A549 (cell line): ENCODE data around the gene UST. TPM values are rescaled to one million over a fixed set of nuclear protein-coding genes. Genes with fewer than 3 reads are reported as not detected.

Experiments used
- ATAC-seq, 2 experiments: fragments of 200-7000 bp in 1 of 2; fragments of >200 bp in 1 of 2; cut with Nextera tagmentation in 1 of 2; cut with Tn5 transposase in 1 of 2; 3 replicates each; pipeline versions ENCODE4 v1.8.0 to v1.9.1; 2018 to 2020; ENCODE audit warnings: mild to moderate bottlenecking in 1 of 2, moderate library complexity in 1 of 2
- CTCF ChIA-PET: fragments of 300-600 bp; sonication (Branson Sonifier 250); formaldehyde crosslinking; extraction: SDS; loops from one replicate; lab custom pipeline; 2021; ENCODE audit warnings: antibody characterized with exemption, inconsistent platforms; lab: Yijun Ruan, JAX
- POLR2A ChIA-PET: fragments of 350-600 bp; formaldehyde crosslinking; extraction: SDS; loops from one replicate; lab custom pipeline; 2021; ENCODE audit warnings: antibody characterized with exemption, inconsistent platforms; lab: Yijun Ruan, JAX
- DNase-seq, 2 experiments: peaks; one replicate each; pipeline versions ENCODE4 v3.0.0 to v3.0.0-alpha.2; 2011 to 2016; ENCODE audit warnings: low read depth in 1 of 2, low spot score in 1 of 2
- FAIRE-seq: peaks from 2 replicates; lab custom pipeline; 2011; peaks lifted over from hg19 to GRCh38; lab: Jason Lieb, UNC
- H3K27ac ChIP-seq, 2 experiments: fragments of >200 bp; sonication (Bioruptor Twin); formaldehyde crosslinking; 3 replicates each; pipeline ENCODE4 v1.5.1; 2016 to 2017
- H3K4me1 ChIP-seq: fragments of >200 bp; sonication (Bioruptor Twin); formaldehyde crosslinking; 3 replicates; pipeline ENCODE4 v1.6.1; 2016
- H3K4me2 ChIP-seq: fragments of >200 bp; sonication (Bioruptor Twin); formaldehyde crosslinking; 3 replicates; pipeline ENCODE4 v1.6.1; 2016
- H3K4me3 ChIP-seq: fragments of >200 bp; sonication (Bioruptor Twin); formaldehyde crosslinking; 3 replicates; pipeline ENCODE4 v1.5.1; 2016
- H3K9me3 ChIP-seq: fragments of >200 bp; sonication (Bioruptor Twin); formaldehyde crosslinking; 3 replicates; pipeline ENCODE4 v1.6.1; 2016
- CBX8 ChIP-seq: fragments of 200-600 bp; sonication (generic); IDR thresholded peaks from 2 replicates; pipeline ENCODE4 v1.6.1; 2016
- CEBPB ChIP-seq, 2 experiments: fragments of >200 bp in 1 of 2; sonication (Bioruptor Twin) in 1 of 2; formaldehyde crosslinking in 1 of 2; IDR thresholded peaks; 2 replicates each; pipeline ENCODE4 v1.6.1; 2012 to 2016
- CHD4 ChIP-seq: fragments of 200-600 bp; sonication (generic); IDR thresholded peaks from 2 replicates; pipeline ENCODE4 v1.6.1; 2016; ENCODE audit warnings: antibody characterized with exemption, mild to moderate bottlenecking, borderline replicate concordance
- EHF ChIP-seq: fragments of 250-450 bp; sonication (Bioruptor Pico); IDR thresholded peaks from 2 replicates; pipeline ENCODE4 v1.5.0; 2020; ENCODE audit warnings: mild to moderate bottlenecking
- EP300 ChIP-seq, 2 experiments: fragments of >200 bp; sonication (Bioruptor Twin); formaldehyde crosslinking; IDR thresholded peaks; 2 replicates in 1 of 2; 3 replicates in 1 of 2; pipeline ENCODE4 v1.6.1; 2016 to 2017
- FOSL2 ChIP-seq, 2 experiments: fragments of 450-650 bp in 1 of 2; fragments of >200 bp in 1 of 2; sonication (Bioruptor Twin) in 1 of 2; formaldehyde crosslinking; IDR thresholded peaks; 2 replicates each; pipeline versions ENCODE4 v1.5.0 to v1.6.1; 2016 to 2020; ENCODE audit warnings: mild to moderate bottlenecking in 1 of 2, moderate library complexity in 1 of 2
- HES2 ChIP-seq: fragments of >200 bp; sonication (Bioruptor Twin); formaldehyde crosslinking; IDR thresholded peaks from 2 replicates; pipeline ENCODE4 v1.6.1; 2016
- HEYL ChIP-seq: fragments of 250-450 bp; sonication (Bioruptor Pico); IDR thresholded peaks from 2 replicates; pipeline ENCODE4 v1.8.0; 2021; ENCODE audit warnings: mild to moderate bottlenecking, moderate library complexity
- HMGXB4 ChIP-seq: fragments of 250-450 bp; sonication (Bioruptor Pico); IDR thresholded peaks from 2 replicates; pipeline ENCODE4 v1.5.0; 2021; ENCODE audit warnings: mild to moderate bottlenecking, moderate library complexity, borderline replicate concordance
- HOXB5 ChIP-seq: fragments of 250-450 bp; sonication (Bioruptor Pico); IDR thresholded peaks from 2 replicates; pipeline ENCODE4 v1.5.0; 2020; ENCODE audit warnings: mild to moderate bottlenecking, moderate library complexity
- JUNB ChIP-seq: fragments of >200 bp; sonication (Bioruptor Twin); formaldehyde crosslinking; IDR thresholded peaks from 2 replicates; pipeline ENCODE4 v1.6.1; 2016
- MAX ChIP-seq: IDR thresholded peaks from 2 replicates; pipeline ENCODE4 v1.6.1; 2012
- NR3C1 ChIP-seq: fragments of >200 bp; sonication (Bioruptor Twin); formaldehyde crosslinking; IDR thresholded peaks from 3 replicates; pipeline ENCODE4 v1.6.1; 2017
- PHF8 ChIP-seq: fragments of 200-600 bp; sonication (generic); IDR thresholded peaks from 2 replicates; pipeline ENCODE4 v1.6.1; 2016; ENCODE audit warnings: low read depth, mild to moderate bottlenecking, antibody characterized with exemption, moderate library complexity, borderline replicate concordance
- POLR2A ChIP-seq: IDR thresholded peaks from 2 replicates; pipeline ENCODE4 v1.6.1; 2012; ENCODE audit warnings: mild to moderate bottlenecking, low read length
- POLR2AphosphoS2 ChIP-seq: conservative IDR thresholded peaks from 2 replicates; pipeline ENCODE4 v1.6.1; 2012; ENCODE audit warnings: low read length, improper control_type of control experiment, inconsistent platforms
- RAD21 ChIP-seq, 2 experiments: fragments of >200 bp in 1 of 2; sonication (Bioruptor Twin) in 1 of 2; formaldehyde crosslinking in 1 of 2; IDR thresholded peaks in 1 of 2; conservative IDR thresholded peaks in 1 of 2; 2 replicates in 1 of 2; 3 replicates in 1 of 2; pipeline ENCODE4 v1.6.1; 2012 to 2018; ENCODE audit warnings: inconsistent platforms in 1 of 2
- RARB ChIP-seq: fragments of 250-450 bp; sonication (Bioruptor Pico); IDR thresholded peaks from 2 replicates; pipeline ENCODE4 v1.8.0; 2021; ENCODE audit warnings: mild to moderate bottlenecking, moderate library complexity
- REST ChIP-seq: fragments of 200-600 bp; sonication (generic); IDR thresholded peaks from 2 replicates; pipeline ENCODE4 v1.6.1; 2016; ENCODE audit warnings: antibody characterized with exemption, mild to moderate bottlenecking, moderate library complexity
- SMC3 ChIP-seq: fragments of >200 bp; sonication (Bioruptor Twin); formaldehyde crosslinking; IDR thresholded peaks from 3 replicates; pipeline ENCODE4 v1.6.1; 2018; ENCODE audit warnings: inconsistent platforms
- ZC3H11A ChIP-seq: fragments of 450-650 bp; IDR thresholded peaks from 2 replicates; pipeline ENCODE4 v1.6.1; 2014; ENCODE audit warnings: antibody characterized with exemption, mild to moderate bottlenecking
- ZNF302 ChIP-seq: fragments of 250-450 bp; sonication (Bioruptor Pico); IDR thresholded peaks from 2 replicates; pipeline ENCODE4 v1.9.0; 2021; ENCODE audit warnings: inconsistent platforms, mild to moderate bottlenecking, moderate library complexity
- ZSCAN20 ChIP-seq: fragments of 250-450 bp; sonication (Bioruptor Pico); IDR thresholded peaks from 2 replicates; pipeline ENCODE4 v1.8.0; 2022; ENCODE audit warnings: mild to moderate bottlenecking, moderate library complexity
- WGBS: methylation state at CpG from one replicate; pipeline ENCODE4 v1.1.6; 2017; ENCODE audit errors: missing lambda C conversion rate; 5-methylcytosine and 5-hydroxymethylcytosine counted together
- polyA plus RNA-seq, 4 experiments: library from polyadenylated mRNA; depleted of rRNA in 3 of 4; stranded (reverse); fragments of >200 nt; fragmentation: RNase III in 1 of 4; extraction: RNeasy Plus Mini Kit Qiagen cat#74134 plus additional on column Dnase treatment in 1 of 4; gene quantifications; 2 replicates in 3 of 4; 3 replicates in 1 of 4; pipeline ENCODE4 v1.2.3, GENCODE V29; 2011 to 2017

UST gene
- polyA plus RNA-seq, 2 of the 4 experiments (the other 2 are of a cell fraction): 0.54 to 1.7 TPM

- ChIA-PET POLR2A (no interaction called here), CTCF (interaction anchor here (0.6 kb wide), 1 partner anchor 938 kb away, joined by 3 read pairs; no protein-coding TSS in a partner anchor)
- Histone ChIP-seq H3K9me3 (no peaks in the 10 kb centered on the region), H3K4me2 (no peak overlapping the region), H3K4me3 (no peak overlapping the region), H3K4me1 (no peaks in the 10 kb centered on the region), H3K27ac (no peak overlapping the region)
- 49% methylated on average over 8 of the region's 8 CpGs for WGBS
- ATAC-seq (no peak), DNase-seq (no peak), FAIRE-seq (no peak)
- TF ChIP-seq EP300 (IDR thresholded peaks at IDR 0.05): no peak
- no peak for TF ChIP-seq JUNB
- no peak for TF ChIP-seq PHF8
- no peak for TF ChIP-seq CBX8
- no peak for TF ChIP-seq ZNF302 (CRISPR knock-in tag)
- TF ChIP-seq POLR2A: no peak
- TF ChIP-seq ZC3H11A: no peak
- no peak for TF ChIP-seq SMC3
- TF ChIP-seq CEBPB (IDR thresholded peaks at IDR 0.05): no peak
Observed at GRCh38 chr6:148770408-148771211, 23.8 kb downstream of the UST start.

GRCh38 chr6:148771212-148771601 lies 24.4 kb downstream of the UST start:
- 45% methylated on average over 3 of the region's 3 CpGs for WGBS
- ATAC-seq: no peak
- POLR2A ChIA-PET: no interaction called here
- CTCF ChIA-PET: no interaction called here
- Histone ChIP-seq H3K9me3 (no peaks in the 10 kb centered on the region), H3K4me2 (no peak overlapping the region), H3K27ac (no peak overlapping the region), H3K4me1 (0 out of 3 replicates have a peak, but pooled peaks cover under 1% of the 10 kb centered on the region), H3K4me3 (no peak overlapping the region)
- no peak for DNase-seq
- FAIRE-seq: no peak
- TF ChIP-seq HOXB5 (CRISPR knock-in tag) (no peak), RARB (no peak), POLR2AphosphoS2 (no peak), HEYL (CRISPR knock-in tag) (no peak)
- TF ChIP-seq, all 56 proteins: peak for 0

GRCh38 chr6:148771896-148772554 lies 25.2 kb downstream of the UST start:
- no peak for DNase-seq
- Histone ChIP-seq H3K4me1 (0 out of 3 replicates have a peak, but pooled peaks cover 3% of the 10 kb centered on the region), H3K4me2 (no peak overlapping the region), H3K4me3 (no peak overlapping the region), H3K27ac (no peak overlapping the region), H3K9me3 (no peaks in the 10 kb centered on the region)
- TF ChIP-seq ZSCAN20 (CRISPR knock-in tag): no peak
- no peak for TF ChIP-seq NR3C1
- no peak for ATAC-seq
- POLR2A ChIA-PET: no interaction called here
- CTCF ChIA-PET: no interaction called here
- FAIRE-seq: no peak
- 19% methylated on average over 5 of the region's 6 CpGs for WGBS

GRCh38 chr6:148775161-148775560 lies 28.3 kb downstream of the UST start:
- Histone ChIP-seq H3K27ac (no peak overlapping the region), H3K4me1 (0 out of 3 replicates have a peak, but pooled peaks cover 3% of the 10 kb centered on the region), H3K4me2 (no peak overlapping the region), H3K9me3 (no peaks in the 10 kb centered on the region), H3K4me3 (no peak overlapping the region)
- ATAC-seq: no peak
- POLR2A ChIA-PET: no interaction called here
- 57% methylated on average over 6 of the region's 6 CpGs for WGBS
- no peak for DNase-seq
- no peak for FAIRE-seq
- CTCF ChIA-PET: no interaction called here
- no peak for TF ChIP-seq HES2
- no peak for TF ChIP-seq RAD21 (conservative IDR thresholded peaks at IDR 0.05 in 1 of 2, IDR thresholded peaks at IDR 0.05 in 1 of 2)
- no peak for TF ChIP-seq CHD4
- TF ChIP-seq MAX: no peak
- no peak for TF ChIP-seq EHF
- TF ChIP-seq CEBPB (IDR thresholded peaks at IDR 0.05): no peak
- TF ChIP-seq REST: no peak
- TF ChIP-seq HOXB5 (CRISPR knock-in tag): no peak
- no peak for TF ChIP-seq HEYL (CRISPR knock-in tag)
- no peak for TF ChIP-seq HMGXB4
- TF ChIP-seq ZNF302 (CRISPR knock-in tag): no peak
- TF ChIP-seq RARB: no peak
- no peak for TF ChIP-seq FOSL2 (IDR thresholded peaks at IDR 0.05)
- TF ChIP-seq FOSL2 (CRISPR knock-in tag; IDR thresholded peaks at IDR 0.05): no peak
- TF ChIP-seq ZSCAN20 (CRISPR knock-in tag): no peak
